ENCODE measurements around the gene ZNF331.

DNA sequence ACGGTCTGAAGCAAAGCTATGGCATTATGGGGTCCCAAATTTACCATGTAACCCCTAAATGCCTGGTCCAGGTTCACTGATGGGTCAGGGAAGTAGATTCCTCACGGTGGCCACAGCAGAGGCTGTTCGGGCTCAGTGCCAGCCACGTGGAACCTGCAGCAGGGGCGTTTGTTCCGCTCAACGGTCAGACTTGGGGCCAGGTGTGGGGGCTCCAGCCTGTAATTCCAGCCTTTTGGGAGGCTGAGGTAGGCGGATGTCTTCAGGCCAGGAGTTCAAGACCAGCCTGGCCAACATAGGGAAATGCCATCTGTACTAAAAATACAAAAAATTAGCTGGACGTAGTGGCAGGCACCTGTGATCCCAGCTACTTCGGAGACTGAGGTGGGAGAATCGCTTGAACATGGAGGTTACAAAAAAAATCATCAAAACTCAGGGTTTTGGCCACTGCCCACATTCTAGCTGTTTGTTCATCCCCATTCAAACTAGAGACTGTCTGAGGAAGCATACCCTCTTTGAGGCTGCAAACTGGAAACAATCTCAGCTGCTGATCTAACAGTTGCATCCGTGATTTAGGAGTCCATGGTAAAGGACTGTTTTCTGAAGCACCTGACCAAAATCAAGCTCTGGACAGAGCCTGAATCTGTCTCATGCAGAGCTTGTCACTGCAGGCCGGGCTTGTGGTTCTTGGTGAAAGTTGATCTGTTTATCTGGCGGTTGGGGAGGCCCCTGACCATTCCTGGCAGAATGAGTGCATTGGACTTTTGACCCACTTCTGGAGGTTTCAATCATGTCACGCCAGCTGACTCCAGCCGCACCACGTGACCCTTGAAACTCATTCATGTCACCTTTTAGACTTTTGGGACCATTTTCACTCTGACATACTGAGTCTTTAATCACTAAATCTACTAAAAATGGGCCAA, 30.2 kb upstream of the ZNF331 start:
- TF ChIP-seq, protein P1, sequence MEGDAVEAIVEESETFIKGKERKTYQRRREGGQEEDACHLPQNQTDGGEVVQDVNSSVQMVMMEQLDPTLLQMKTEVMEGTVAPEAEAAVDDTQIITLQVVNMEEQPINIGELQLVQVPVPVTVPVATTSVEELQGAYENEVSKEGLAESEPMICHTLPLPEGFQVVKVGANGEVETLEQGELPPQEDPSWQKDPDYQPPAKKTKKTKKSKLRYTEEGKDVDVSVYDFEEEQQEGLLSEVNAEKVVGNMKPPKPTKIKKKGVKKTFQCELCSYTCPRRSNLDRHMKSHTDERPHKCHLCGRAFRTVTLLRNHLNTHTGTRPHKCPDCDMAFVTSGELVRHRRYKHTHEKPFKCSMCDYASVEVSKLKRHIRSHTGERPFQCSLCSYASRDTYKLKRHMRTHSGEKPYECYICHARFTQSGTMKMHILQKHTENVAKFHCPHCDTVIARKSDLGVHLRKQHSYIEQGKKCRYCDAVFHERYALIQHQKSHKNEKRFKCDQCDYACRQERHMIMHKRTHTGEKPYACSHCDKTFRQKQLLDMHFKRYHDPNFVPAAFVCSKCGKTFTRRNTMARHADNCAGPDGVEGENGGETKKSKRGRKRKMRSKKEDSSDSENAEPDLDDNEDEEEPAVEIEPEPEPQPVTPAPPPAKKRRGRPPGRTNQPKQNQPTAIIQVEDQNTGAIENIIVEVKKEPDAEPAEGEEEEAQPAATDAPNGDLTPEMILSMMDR (IDR thresholded peaks at IDR 0.05; ENCODE audit: insufficient read depth, low read length), result no peak
- TF ChIP-seq, protein P2, sequence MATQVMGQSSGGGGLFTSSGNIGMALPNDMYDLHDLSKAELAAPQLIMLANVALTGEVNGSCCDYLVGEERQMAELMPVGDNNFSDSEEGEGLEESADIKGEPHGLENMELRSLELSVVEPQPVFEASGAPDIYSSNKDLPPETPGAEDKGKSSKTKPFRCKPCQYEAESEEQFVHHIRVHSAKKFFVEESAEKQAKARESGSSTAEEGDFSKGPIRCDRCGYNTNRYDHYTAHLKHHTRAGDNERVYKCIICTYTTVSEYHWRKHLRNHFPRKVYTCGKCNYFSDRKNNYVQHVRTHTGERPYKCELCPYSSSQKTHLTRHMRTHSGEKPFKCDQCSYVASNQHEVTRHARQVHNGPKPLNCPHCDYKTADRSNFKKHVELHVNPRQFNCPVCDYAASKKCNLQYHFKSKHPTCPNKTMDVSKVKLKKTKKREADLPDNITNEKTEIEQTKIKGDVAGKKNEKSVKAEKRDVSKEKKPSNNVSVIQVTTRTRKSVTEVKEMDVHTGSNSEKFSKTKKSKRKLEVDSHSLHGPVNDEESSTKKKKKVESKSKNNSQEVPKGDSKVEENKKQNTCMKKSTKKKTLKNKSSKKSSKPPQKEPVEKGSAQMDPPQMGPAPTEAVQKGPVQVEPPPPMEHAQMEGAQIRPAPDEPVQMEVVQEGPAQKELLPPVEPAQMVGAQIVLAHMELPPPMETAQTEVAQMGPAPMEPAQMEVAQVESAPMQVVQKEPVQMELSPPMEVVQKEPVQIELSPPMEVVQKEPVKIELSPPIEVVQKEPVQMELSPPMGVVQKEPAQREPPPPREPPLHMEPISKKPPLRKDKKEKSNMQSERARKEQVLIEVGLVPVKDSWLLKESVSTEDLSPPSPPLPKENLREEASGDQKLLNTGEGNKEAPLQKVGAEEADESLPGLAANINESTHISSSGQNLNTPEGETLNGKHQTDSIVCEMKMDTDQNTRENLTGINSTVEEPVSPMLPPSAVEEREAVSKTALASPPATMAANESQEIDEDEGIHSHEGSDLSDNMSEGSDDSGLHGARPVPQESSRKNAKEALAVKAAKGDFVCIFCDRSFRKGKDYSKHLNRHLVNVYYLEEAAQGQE (IDR thresholded peaks at IDR 0.05; ENCODE audit: insufficient replicate concordance, low read depth), result no peak

All from HL-60 (cell line).